Transverse colon (tissue), 4 donors: ENCODE measurements around the gene NEURL1B. TPM values are rescaled to one million over a fixed set of nuclear protein-coding genes. Genes with fewer than 3 reads are reported as not detected.

Experiments used
- DNase-seq: peaks from one replicate; pipeline ENCODE4 v3.0.0-alpha.2; 2019
- H3K27ac ChIP-seq, 4 donors: fragments of 200-600 bp; sonication (generic); 2 replicates each; pipeline ENCODE4 v1.5.1; 2016 to 2018; ENCODE audit warnings: inconsistent platforms in 4 of 4
- H3K27me3 ChIP-seq: fragments of 200-600 bp; sonication (generic); 2 replicates; pipeline ENCODE4 v1.5.1; 2017; ENCODE audit warnings: inconsistent platforms
- H3K36me3 ChIP-seq, 4 donors: fragments of 200-600 bp; sonication (generic); 2 replicates each; pipeline ENCODE4 v1.5.1; 2017 to 2019; ENCODE audit warnings: inconsistent platforms in 4 of 4
- H3K4me1 ChIP-seq, 4 donors: fragments of 200-600 bp; sonication (generic); 2 replicates each; pipeline ENCODE4 v1.5.1; 2017 to 2020; ENCODE audit warnings: inconsistent platforms in 4 of 4
- H3K4me3 ChIP-seq, 4 donors: fragments of 200-600 bp; sonication (generic); 1 replicate in 1 of 4; 2 replicates in 3 of 4; pipeline versions ENCODE4 v1.5.1 to v1.6.1; 2017 to 2019; ENCODE audit warnings: inconsistent platforms in 4 of 4
- H3K9me3 ChIP-seq, 2 donors: fragments of 200-600 bp; sonication (generic); 2 replicates each; pipeline ENCODE4 v1.5.1; 2017 to 2019; ENCODE audit warnings: inconsistent platforms in 2 of 2
- CTCF ChIP-seq, 5 experiments: fragments of 200-600 bp in 3 of 5; fragments of 450-650 bp in 2 of 5; sonication (generic) in 3 of 5; IDR thresholded peaks; 1 replicate in 2 of 5; 2 replicates in 3 of 5; pipeline ENCODE4 v1.5.1; 2016 to 2017; ENCODE audit warnings: antibody characterized with exemption in 5 of 5, inconsistent platforms in 3 of 5, mild to moderate bottlenecking in 2 of 5, moderate library complexity in 1 of 5
- EP300 ChIP-seq: sonication (generic); formaldehyde crosslinking; IDR thresholded peaks from one replicate; pipeline ENCODE4 v1.6.1; 2017; ENCODE audit warnings: antibody characterized with exemption, low read depth
- POLR2A ChIP-seq: fragments of 450-650 bp; IDR thresholded peaks from one replicate; pipeline ENCODE4 v1.6.1; 2016; ENCODE audit warnings: antibody characterized with exemption, mild to moderate bottlenecking, moderate library complexity
- POLR2AphosphoS5 ChIP-seq, 3 donors: sonication (generic); formaldehyde crosslinking; IDR thresholded peaks; one replicate each; pipeline ENCODE4 v1.6.1; 2016; ENCODE audit warnings: antibody characterized with exemption in 3 of 3
- WGBS, 2 donors: methylation state at CpG; one replicate each; pipeline ENCODE4 v1.1.5; 2018; ENCODE audit warnings: low coverage in 1 of 2; 5-methylcytosine and 5-hydroxymethylcytosine counted together
- in situ Hi-C, 4 donors: fragments of 200-750 bp; cut with MboI; loops; one replicate each; pipeline versions ENCODE4 v1.15.0 to v1.15.1; 2017; ENCODE audit warnings: low sequenced_read_pairs in 3 of 4, low pct_ligation_motif_present in 1 of 4, low pct_unique_long_range_greater_than_20kb in 1 of 4
- intact Hi-C: fragments of 100-400 bp; cut with DNase I; formaldehyde crosslinking; loops from one replicate; pipeline ENCODE4 v1.15.1; 2023; ENCODE audit warnings: low total_unique reads
- total RNA-seq, 4 donors: library from RNA; depleted of rRNA; stranded (reverse); fragments of >200 nt; gene quantifications; one replicate each; pipeline ENCODE4 v1.1.0, GENCODE V29; 2016

The NEURL1B gene
- total RNA-seq, 4 donors from 2014 or later = 74.6 to 168 (median 94.5) TPM

- TF ChIP-seq POLR2AphosphoS5 (IDR thresholded peaks at IDR 0.05) (no peak), EP300 (no peak), CTCF (IDR thresholded peaks at IDR 0.05) (no peak), POLR2A (no peak)
- no peak overlapping the region for H3K4me3 ChIP-seq
- peak overlapping the region; percentile 86 to 94 (median 90) for H3K27ac ChIP-seq
- in situ Hi-C loops = no loop called here
- 94% methylated on average over 3 of the region's 3 CpGs; no CpG with 5 or more reads in 1 of the 2 donors for WGBS, 2 donors
- H3K36me3 ChIP-seq = no peaks in the 10 kb centered on the region
- intact Hi-C loops = no loop called here
- no peaks in the 10 kb centered on the region for H3K27me3 ChIP-seq
- no peak for DNase-seq
- H3K4me1 ChIP-seq = peaks cover 44 to 72% (median 54%) of the 10 kb centered on the region in 4 donors
- H3K9me3 ChIP-seq = no peaks in the 10 kb centered on the region
Observed at GRCh38 chr5:172660974-172661373, 19.9 kb downstream of the NEURL1B start.

DNA sequence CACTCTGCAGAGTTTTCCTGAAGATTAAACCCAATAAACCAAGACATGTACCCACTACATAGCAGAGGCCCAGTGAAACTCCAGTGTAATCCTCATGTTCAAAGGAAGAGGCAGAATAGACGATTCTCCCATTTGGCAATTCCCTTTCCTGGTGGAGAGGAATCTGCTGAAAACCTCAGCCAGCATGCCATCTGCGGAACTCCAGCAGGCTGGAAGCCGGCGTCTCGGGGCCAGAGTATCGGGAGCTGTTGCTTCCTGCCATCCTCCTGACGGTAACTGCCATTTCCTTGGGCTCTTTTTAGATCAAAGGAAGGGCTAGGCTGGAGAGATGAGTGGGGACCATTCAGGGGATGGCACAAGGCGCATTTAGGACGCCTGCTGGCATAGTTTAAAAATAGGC, 20.5 kb downstream of the NEURL1B start:
- Histone ChIP-seq H3K4me3 (no peak overlapping the region), H3K27ac (peak overlapping the region; percentile 86 to 94 (median 90)), H3K4me1 (peaks cover 44 to 73% (median 54%) of the 10 kb centered on the region in 4 donors), H3K36me3 (no peaks in the 10 kb centered on the region), H3K9me3 (no peaks in the 10 kb centered on the region), H3K27me3 (no peaks in the 10 kb centered on the region)
- TF ChIP-seq EP300 (no peak), POLR2AphosphoS5 (IDR thresholded peaks at IDR 0.05) (no peak), POLR2A (no peak), CTCF (IDR thresholded peaks at IDR 0.05) (no peak)
- in situ Hi-C loops (no loop called here), intact Hi-C loops (no loop called here)
- WGBS, 2 donors = 84% methylated on average over 9 of the region's 9 CpGs; no CpG with 5 or more reads in 1 of the 2 donors
- DNase-seq = no peak

DNA sequence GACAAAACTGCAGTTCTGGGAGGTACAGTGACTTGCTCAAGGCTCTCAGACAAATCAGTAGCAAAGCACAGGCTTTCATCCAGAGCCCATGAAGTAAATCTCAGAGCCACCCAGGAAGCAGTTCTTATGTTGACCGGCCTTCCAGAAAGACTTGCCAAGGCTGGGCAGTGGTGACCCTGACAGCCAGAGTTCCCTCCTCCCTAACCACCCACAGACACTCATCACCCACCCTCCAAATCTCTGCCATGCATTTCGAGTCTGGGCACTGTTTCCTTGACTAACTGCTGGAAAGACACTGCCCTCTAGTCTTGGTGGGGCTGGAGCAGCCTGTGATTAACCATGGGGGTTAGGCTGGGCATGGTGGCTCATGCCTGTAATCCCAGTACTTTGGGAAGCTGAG, 21.5 kb downstream of the NEURL1B start:
- peaks cover 44 to 76% (median 55%) of the 10 kb centered on the region in 4 donors for H3K4me1 ChIP-seq
- WGBS, 2 donors = 35% methylated on average over 2 of the region's 2 CpGs; no CpG with 5 or more reads in 1 of the 2 donors
- H3K27ac ChIP-seq = peak overlapping the region in 3 of 4 donors; percentile 86 to 94 (median 92)
- intact Hi-C loops (no loop called here), in situ Hi-C loops (no loop called here)
- no peaks in the 10 kb centered on the region for H3K9me3 ChIP-seq
- no peak for DNase-seq
- no peak overlapping the region for H3K4me3 ChIP-seq
- TF ChIP-seq POLR2A (no peak), POLR2AphosphoS5 (IDR thresholded peaks at IDR 0.05) (no peak), CTCF (IDR thresholded peaks at IDR 0.05) (no peak), EP300 (no peak)
- no peaks in the 10 kb centered on the region for H3K36me3 ChIP-seq
- H3K27me3 ChIP-seq = no peaks in the 10 kb centered on the region

- no peak overlapping the region for H3K4me3 ChIP-seq
- H3K4me1 ChIP-seq = peaks cover 46 to 75% (median 54%) of the 10 kb centered on the region in 4 donors
- no peaks in the 10 kb centered on the region for H3K27me3 ChIP-seq
- H3K36me3 ChIP-seq = no peaks in the 10 kb centered on the region
- DNase-seq = no peak
- WGBS, 2 donors = 67 to 75% methylated on average over 3 to 5 of the region's 5 CpGs
- in situ Hi-C loops (no loop called here), intact Hi-C loops (no loop called here)
- H3K27ac ChIP-seq = peak overlapping the region; percentile 26 to 50 (median 42)
- no peaks in the 10 kb centered on the region for H3K9me3 ChIP-seq
- TF ChIP-seq POLR2AphosphoS5 (IDR thresholded peaks at IDR 0.05) = no peak
- TF ChIP-seq POLR2A = no peak
- TF ChIP-seq EP300 = no peak
- no peak for TF ChIP-seq CTCF (IDR thresholded peaks at IDR 0.05)
Observed at GRCh38 chr5:172664018-172664417, 23.0 kb downstream of the NEURL1B start.
